Lower leg skin (tissue), 3 donors: Measurements from ENCODE around the gene METAP1.

ENCODE experiments used
- CTCF ChIP-seq, 3 donors: fragments of 450-650 bp; IDR thresholded peaks; one replicate each; pipeline ENCODE4 v1.5.1; 2016; ENCODE audit warnings: antibody characterized with exemption in 3 of 3, mild to moderate bottlenecking in 3 of 3, moderate library complexity in 2 of 3
- POLR2A ChIP-seq, 2 donors: fragments of 450-650 bp; IDR thresholded peaks; one replicate each; pipeline ENCODE4 v1.6.1; 2016 to 2017; ENCODE audit warnings: antibody characterized with exemption in 2 of 2, mild to moderate bottlenecking in 1 of 2, moderate library complexity in 1 of 2

- TF ChIP-seq POLR2A (IDR thresholded peaks at IDR 0.05) (peak in 1 of 2 donors; percentile 5), CTCF (IDR thresholded peaks at IDR 0.05) (peak in 1 of 3 donors; percentile 19)
These were observed at the start of gene METAP1 for GRCh38 chr4:98995183-98996055.
